Measurements from ENCODE around the gene TRABD2B.

GRCh38 chr1:48043622-48044021 is 46.4 kb upstream of the TRABD2B start:
- TF ChIP-seq CTCF (IDR thresholded peaks at IDR 0.05; ENCODE audit: borderline replicate concordance, extremely low read depth, low read length, poor library complexity, severe bottlenecking) (no peak), EZH2 (IDR thresholded peaks at IDR 0.05; ENCODE audit: borderline replicate concordance, low read depth, low read length, severe bottlenecking) (no peak)

Measured in DND-41 (cell line).